Neural progenitor cell (in vitro differentiated cells): ENCODE data around the gene NFIA.

Source experiments
- CTCF ChIP-seq: fragments of 200-600 bp; sonication (generic); IDR thresholded peaks from 2 replicates; pipeline ENCODE4 v1.5.1; 2017; ENCODE audit warnings: antibody characterized with exemption, mild to moderate bottlenecking
- EZH2 ChIP-seq: fragments of 200-600 bp; sonication (generic); IDR thresholded peaks from 2 replicates; pipeline ENCODE4 v1.6.1; 2017; ENCODE audit warnings: antibody characterized with exemption, mild to moderate bottlenecking, moderate library complexity

DNA sequence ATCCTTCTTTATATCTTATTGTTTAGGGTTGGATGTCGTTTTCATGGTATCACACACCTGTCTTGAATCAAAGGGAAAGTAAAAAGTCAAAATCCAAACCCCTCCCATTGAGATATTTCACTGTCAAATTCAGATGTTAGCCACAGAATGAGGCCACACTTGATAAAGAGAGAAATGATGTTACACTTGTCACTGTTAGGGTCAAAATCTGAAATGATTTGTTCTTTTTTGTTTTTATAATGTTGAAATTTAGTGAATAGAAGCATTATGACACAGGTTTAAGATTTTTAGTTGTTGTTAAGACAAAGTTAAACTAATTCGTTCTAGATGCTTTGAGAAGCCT, 13.1 kb downstream of the NFIA start:
- TF ChIP-seq CTCF (no peak), EZH2 (no peak)
